IPS-20b (cell line): ENCODE measurements around the gene FRAS1.
"Not testable (repeated sequence)": the region's sequence is repeated elsewhere in the genome, so short reads cannot be mapped to it uniquely, and the experiment has no call there.

ENCODE experiments used
- H3K27ac ChIP-seq: one replicate; pipeline ENCODE4 v1.5.1; 2013; ENCODE audit warnings: low read length
- H3K27me3 ChIP-seq: 2 replicates; pipeline ENCODE4 v1.6.1; 2013; ENCODE audit warnings: mild to moderate bottlenecking, low read length, inconsistent platforms; ENCODE audit not compliant: insufficient read depth
- H3K36me3 ChIP-seq: 2 replicates; pipeline ENCODE4 v1.6.1; 2013; ENCODE audit warnings: low read depth, mild to moderate bottlenecking, inconsistent platforms, low read length, moderate library complexity; ENCODE audit not compliant: insufficient read depth
- H3K4me1 ChIP-seq: 2 replicates; pipeline ENCODE4 v1.6.1; 2013; ENCODE audit warnings: mild to moderate bottlenecking, control low read depth, inconsistent platforms, low read length, moderate library complexity; ENCODE audit not compliant: insufficient read depth
- H3K4me3 ChIP-seq: 2 replicates; pipeline ENCODE4 v1.5.1; 2013; ENCODE audit warnings: mild to moderate bottlenecking, low read length, inconsistent platforms
- H3K9ac ChIP-seq: 2 replicates; pipeline ENCODE4 v1.6.1; 2013; ENCODE audit warnings: low read depth, mild to moderate bottlenecking, inconsistent platforms, low read length, moderate library complexity
- H3K9me3 ChIP-seq: 2 replicates; pipeline ENCODE4 v1.6.1; 2013; ENCODE audit warnings: mild to moderate bottlenecking, low read depth, low read length, inconsistent platforms; ENCODE audit not compliant: insufficient read depth

Gene FRAS1

GRCh38 chr4:78476108-78476704 is 419.1 kb downstream of the FRAS1 start:
- Histone ChIP-seq H3K27me3 (no peaks in the 10 kb centered on the region), H3K36me3 (peaks cover 99% of the 10 kb centered on the region), H3K4me1 (no peaks in the 10 kb centered on the region), H3K27ac (no peak overlapping the region), H3K4me3 (no peak overlapping the region), H3K9me3 (no peaks in the 10 kb centered on the region), H3K9ac (no peak overlapping the region)

GRCh38 chr4:78477276-78477675 is 420.2 kb downstream of the FRAS1 start:
- Histone ChIP-seq H3K4me3 (no peak overlapping the region), H3K9me3 (no peaks in the 10 kb centered on the region), H3K27ac (no peak overlapping the region), H3K9ac (no peak overlapping the region), H3K36me3 (peaks cover 99% of the 10 kb centered on the region), H3K4me1 (no peaks in the 10 kb centered on the region), H3K27me3 (no peaks in the 10 kb centered on the region)

- H3K9ac ChIP-seq: no peak overlapping the region
- no peak overlapping the region for H3K27ac ChIP-seq
- H3K4me3 ChIP-seq: no peak overlapping the region
- no peaks in the 10 kb centered on the region for H3K4me1 ChIP-seq
- no peaks in the 10 kb centered on the region for H3K27me3 ChIP-seq
- H3K9me3 ChIP-seq: no peaks in the 10 kb centered on the region
- peaks cover 98% of the 10 kb centered on the region for H3K36me3 ChIP-seq
These were observed 421.4 kb downstream of the FRAS1 start for GRCh38 chr4:78478523-78478922.

- Histone ChIP-seq H3K9me3 (no peaks in the 10 kb centered on the region), H3K27me3 (no peaks in the 10 kb centered on the region), H3K27ac (no peak overlapping the region), H3K36me3 (peaks cover 97% of the 10 kb centered on the region), H3K4me3 (no peak overlapping the region), H3K9ac (no peak overlapping the region), H3K4me1 (no peaks in the 10 kb centered on the region)
These were observed 423.2 kb downstream of the FRAS1 start for GRCh38 chr4:78480286-78480685.

- Histone ChIP-seq H3K4me3 (no peak overlapping the region), H3K4me1 (no peaks in the 10 kb centered on the region)
These were observed 424.1 kb downstream of the FRAS1 start for GRCh38 chr4:78481180-78481579.

GRCh38 chr4:78482281-78482680 is 425.2 kb downstream of the FRAS1 start:
- no peak overlapping the region for H3K4me3 ChIP-seq
- H3K27me3 ChIP-seq: no peaks in the 10 kb centered on the region
- no peaks in the 10 kb centered on the region for H3K4me1 ChIP-seq
- H3K9me3 ChIP-seq: no peaks in the 10 kb centered on the region
- no peak overlapping the region for H3K27ac ChIP-seq
- H3K9ac ChIP-seq: no peak overlapping the region
- peaks cover 96% of the 10 kb centered on the region for H3K36me3 ChIP-seq

More at GRCh38 chr4:78481180-78481579, 424.1 kb downstream of the FRAS1 start:
- H3K36me3 ChIP-seq: peaks cover 97% of the 10 kb centered on the region
- no peaks in the 10 kb centered on the region for H3K27me3 ChIP-seq
- H3K9ac ChIP-seq: no peak overlapping the region
- no peak overlapping the region for H3K27ac ChIP-seq
- no peaks in the 10 kb centered on the region for H3K9me3 ChIP-seq

GRCh38 chr4:78483811-78484210 is 426.7 kb downstream of the FRAS1 start:
- Histone ChIP-seq H3K4me1 (no peaks in the 10 kb centered on the region), H3K27ac (no peak overlapping the region), H3K9ac (no peak overlapping the region), H3K4me3 (no peak overlapping the region), H3K9me3 (no peaks in the 10 kb centered on the region), H3K27me3 (no peaks in the 10 kb centered on the region), H3K36me3 (peaks cover 88% of the 10 kb centered on the region)

GRCh38 chr4:78484574-78484973 is 427.5 kb downstream of the FRAS1 start:
- Histone ChIP-seq H3K36me3 (peaks cover 88% of the 10 kb centered on the region), H3K9me3 (no peaks in the 10 kb centered on the region), H3K27ac (no peak overlapping the region), H3K4me1 (no peaks in the 10 kb centered on the region), H3K27me3 (no peaks in the 10 kb centered on the region), H3K9ac (no peak overlapping the region), H3K4me3 (no peak overlapping the region)

GRCh38 chr4:78493731-78494130 is 436.6 kb downstream of the FRAS1 start:
- Histone ChIP-seq H3K36me3 (peaks cover 44% of the 10 kb centered on the region), H3K4me1 (no peaks in the 10 kb centered on the region), H3K9ac (no peak overlapping the region), H3K9me3 (no peaks in the 10 kb centered on the region), H3K4me3 (no peak overlapping the region), H3K27ac (no peak overlapping the region), H3K27me3 (no peaks in the 10 kb centered on the region)

GRCh38 chr4:78496021-78496643 is 439.0 kb downstream of the FRAS1 start:
- Histone ChIP-seq H3K9ac (no peak overlapping the region), H3K27me3 (no peaks in the 10 kb centered on the region), H3K9me3 (no peaks in the 10 kb centered on the region), H3K36me3 (peaks cover 52% of the 10 kb centered on the region), H3K27ac (no peak overlapping the region), H3K4me1 (no peaks in the 10 kb centered on the region), H3K4me3 (no peak overlapping the region)

GRCh38 chr4:78506260-78506659 is 449.1 kb downstream of the FRAS1 start:
- H3K4me3 ChIP-seq, H3K27me3 ChIP-seq, H3K9ac ChIP-seq, H3K9me3 ChIP-seq, H3K27ac ChIP-seq, H3K4me1 ChIP-seq: not testable (repeated sequence)
- H3K36me3 ChIP-seq: peaks cover 55% of the 10 kb centered on the region

- no peak overlapping the region for H3K9ac ChIP-seq
- H3K27ac ChIP-seq: no peak overlapping the region
- no peak overlapping the region for H3K4me3 ChIP-seq
- H3K36me3 ChIP-seq: peaks cover 75% of the 10 kb centered on the region
- H3K27me3 ChIP-seq: no peaks in the 10 kb centered on the region
- H3K9me3 ChIP-seq: no peaks in the 10 kb centered on the region
- H3K4me1 ChIP-seq: no peaks in the 10 kb centered on the region; the same call in 1 of the 2 replicates
These were observed 451.9 kb downstream of the FRAS1 start for GRCh38 chr4:78509043-78509442.
